UCSD-AML1 (cell line): ENCODE data around the gene ATPAF2.

Source experiments
- DNase-seq: peaks from one replicate; lab custom pipeline; 2025; ENCODE audit not compliant: unreplicated experiment; lab: John Stamatoyannopoulos, UW

Gene ATPAF2

GRCh38 chr17:18040261-18040858 is 1.4 kb upstream of the ATPAF2 start:
- DNase-seq: no peak

GRCh38 chr17:18039535-18040260 is 730 bp upstream of the ATPAF2 start:
- DNase-seq: no peak

- no peak for DNase-seq
Measured at GRCh38 chr17:18038149-18038850, 668 bp downstream of the ATPAF2 start.

GRCh38 chr17:18037486-18037885 is 1.5 kb downstream of the ATPAF2 start:
- DNase-seq: no peak

GRCh38 chr17:18035704-18036103 is 3.3 kb downstream of the ATPAF2 start:
- DNase-seq: no peak

- no peak for DNase-seq
Measured at GRCh38 chr17:18033442-18034099, 5.4 kb downstream of the ATPAF2 start.

- DNase-seq: no peak
Measured at GRCh38 chr17:18031955-18032354, 7.0 kb downstream of the ATPAF2 start.

- DNase-seq: no peak
Measured at GRCh38 chr17:18028952-18029540, 9.9 kb downstream of the ATPAF2 start.

- DNase-seq: no peak
Measured at GRCh38 chr17:18028114-18028951, 10.6 kb downstream of the ATPAF2 start.

- DNase-seq: no peak
Measured at GRCh38 chr17:18027280-18027679, 11.7 kb downstream of the ATPAF2 start.

- no peak for DNase-seq
Measured at GRCh38 chr17:18025945-18026776, 12.8 kb downstream of the ATPAF2 start.

- no peak for DNase-seq
Measured at GRCh38 chr17:18025241-18025944, 13.6 kb downstream of the ATPAF2 start.

- no peak for DNase-seq
Measured at GRCh38 chr17:18021372-18021771, 17.6 kb downstream of the ATPAF2 start.

- DNase-seq: no peak
Measured at GRCh38 chr17:18020971-18021370, 18.0 kb downstream of the ATPAF2 start.

GRCh38 chr17:18019838-18020154 is 19.2 kb downstream of the ATPAF2 start:
- DNase-seq: no peak

GRCh38 chr17:18018411-18018921 is 20.5 kb downstream of the ATPAF2 start:
- DNase-seq: no peak

GRCh38 chr17:18017958-18018357 is 21.0 kb downstream of the ATPAF2 start:
- no peak for DNase-seq

- DNase-seq: no peak
Measured at GRCh38 chr17:18016426-18016825, 22.5 kb downstream of the ATPAF2 start.

GRCh38 chr17:18015593-18015992 is 23.4 kb downstream of the ATPAF2 start:
- no peak for DNase-seq
